Fibroblast of lung (primary cell): Measurements from ENCODE around the gene GNAT3. TPM values are rescaled to one million over a fixed set of nuclear protein-coding genes. Genes with fewer than 3 reads are reported as not detected.

ENCODE experiments used
- DNase-seq, 2 donors: peaks; one replicate each; pipeline versions ENCODE4 v3.0.0 to v3.0.0-alpha.2; 2010; ENCODE audit warnings: low read depth in 2 of 2
- H2AFZ ChIP-seq: 2 replicates; pipeline ENCODE4 v1.5.1; 2012; ENCODE audit warnings: low read length, control low read depth, inconsistent platforms
- H3K27ac ChIP-seq: 2 replicates; pipeline ENCODE4 v1.5.1; 2011; ENCODE audit warnings: low read length, control low read depth; ENCODE audit not compliant: insufficient read depth
- H3K27me3 ChIP-seq: 2 replicates; pipeline ENCODE4 v1.5.1; 2011; ENCODE audit warnings: mild to moderate bottlenecking, low read length; ENCODE audit not compliant: control insufficient read depth, insufficient read depth
- H3K36me3 ChIP-seq: 2 replicates; pipeline ENCODE4 v1.5.1; 2011; ENCODE audit warnings: low read length; ENCODE audit not compliant: control insufficient read depth, insufficient read depth
- H3K4me1 ChIP-seq: 2 replicates; pipeline ENCODE4 v1.5.1; 2011; ENCODE audit warnings: low read length; ENCODE audit not compliant: control insufficient read depth, insufficient read depth; ENCODE audit errors: extremely low read depth
- H3K4me2 ChIP-seq: 2 replicates; pipeline ENCODE4 v1.5.1; 2011; ENCODE audit warnings: low read length, control low read depth; ENCODE audit not compliant: insufficient read depth; ENCODE audit errors: extremely low read depth
- H3K4me3 ChIP-seq, 4 experiments: fragments of 200-600 bp in 1 of 4; sonication (generic) in 1 of 4; replicated peaks in 1 of 4; 2 replicates each; pipeline ENCODE4 v1.5.1; 2011 to 2016; ENCODE audit warnings: low read length in 4 of 4, low read depth in 3 of 4, mild to moderate bottlenecking in 3 of 4, control low read depth in 2 of 4, inconsistent platforms in 1 of 4, mixed read lengths in 1 of 4; ENCODE audit not compliant: insufficient read depth in 1 of 4; ENCODE audit errors: control extremely low read depth in 1 of 4
- H3K79me2 ChIP-seq: 2 replicates; pipeline ENCODE4 v1.5.1; 2012; ENCODE audit warnings: mild to moderate bottlenecking, low read length, inconsistent platforms; ENCODE audit not compliant: control insufficient read depth, insufficient read depth
- H3K9ac ChIP-seq: 2 replicates; pipeline ENCODE4 v1.5.1; 2011; ENCODE audit warnings: mild to moderate bottlenecking, low read length, control low read depth; ENCODE audit not compliant: insufficient read depth
- H3K9me3 ChIP-seq: 2 replicates; pipeline ENCODE4 v1.5.1; 2012; ENCODE audit warnings: low read depth, low read length; ENCODE audit not compliant: control insufficient read depth, insufficient read depth
- H4K20me1 ChIP-seq: 2 replicates; pipeline ENCODE4 v1.5.1; 2011; ENCODE audit warnings: low read length; ENCODE audit not compliant: control insufficient read depth, insufficient read depth; ENCODE audit errors: extremely low read depth
- CTCF ChIP-seq, 2 donors: IDR thresholded peaks in 1 of 2; conservative IDR thresholded peaks in 1 of 2; 1 replicate in 1 of 2; 2 replicates in 1 of 2; pipeline ENCODE4 v1.5.1; 2011 to 2012; ENCODE audit warnings: low read length in 2 of 2, control low read depth in 1 of 2, inconsistent platforms in 1 of 2, low read depth in 1 of 2, mild to moderate bottlenecking in 1 of 2
- EZH2 ChIP-seq: IDR thresholded peaks from 2 replicates; pipeline ENCODE4 v1.5.1; 2012; ENCODE audit warnings: low read length, control low read depth, mild to moderate bottlenecking; ENCODE audit errors: missing control alignments
- polyA plus RNA-seq, 2 donors: library from polyadenylated mRNA; depleted of rRNA in 1 of 2; stranded (reverse) in 1 of 2; unstranded in 1 of 2; fragments of >200 nt; gene quantifications; 2 replicates each; pipeline ENCODE4 v1.2.1, GENCODE V29; 2011 to 2012; ENCODE audit warnings: missing spikeins in 1 of 2
- total RNA-seq: library from RNA; depleted of rRNA; stranded (reverse); fragments of >200 nt; gene quantifications from 2 replicates; pipeline ENCODE4 v1.2.1, GENCODE V29; 2014

GNAT3 gene
- total and polyA plus RNA-seq, 2 donors (not counting 1 experiment from before 2014, with no cell fraction given): not detected

- no peak overlapping the region for H3K4me2 ChIP-seq
- H3K4me1 ChIP-seq: no peaks in the 10 kb centered on the region
- H4K20me1 ChIP-seq: no peaks in the 10 kb centered on the region
- H2AFZ ChIP-seq: no peak overlapping the region
- H3K4me3 ChIP-seq: no peak overlapping the region
- no peaks in the 10 kb centered on the region for H3K27me3 ChIP-seq
- DNase-seq: no peak
- TF ChIP-seq CTCF (conservative IDR thresholded peaks at IDR 0.05 in 1 of 2, IDR thresholded peaks at IDR 0.05 in 1 of 2; ENCODE audit: low read depth in 1 of 2, low read length in 2 of 2): no peak
- no peak overlapping the region for H3K27ac ChIP-seq
- no peaks in the 10 kb centered on the region for H3K36me3 ChIP-seq
- H3K9me3 ChIP-seq: no peaks in the 10 kb centered on the region
- no peaks in the 10 kb centered on the region for H3K79me2 ChIP-seq
- no peak overlapping the region for H3K9ac ChIP-seq
These were observed 51.0 kb downstream of the GNAT3 start for GRCh38 chr7:80460857-80461256.

GRCh38 chr7:80459776-80460510 lies 51.9 kb downstream of the GNAT3 start:
- no peaks in the 10 kb centered on the region for H3K36me3 ChIP-seq
- no peaks in the 10 kb centered on the region for H3K9me3 ChIP-seq
- no peaks in the 10 kb centered on the region for H3K27me3 ChIP-seq
- TF ChIP-seq EZH2 (no peak), CTCF (conservative IDR thresholded peaks at IDR 0.05 in 1 of 2, IDR thresholded peaks at IDR 0.05 in 1 of 2; ENCODE audit: low read depth in 1 of 2, low read length in 2 of 2) (no peak)
- H3K4me2 ChIP-seq: no peak overlapping the region
- no peak overlapping the region for H3K4me3 ChIP-seq
- no peak overlapping the region for H2AFZ ChIP-seq
- no peak overlapping the region for H3K27ac ChIP-seq
- no peaks in the 10 kb centered on the region for H3K4me1 ChIP-seq
- no peaks in the 10 kb centered on the region for H3K79me2 ChIP-seq
- no peak for DNase-seq
- H4K20me1 ChIP-seq: no peaks in the 10 kb centered on the region
- H3K9ac ChIP-seq: no peak overlapping the region

- Histone ChIP-seq H3K4me2 (peak overlapping the region; percentile 4), H2AFZ (peak overlapping the region; percentile 55)
These were observed 52.8 kb downstream of the GNAT3 start for GRCh38 chr7:80458822-80459725.

More at GRCh38 chr7:80458822-80459725, 52.8 kb downstream of the GNAT3 start:
- Histone ChIP-seq H3K79me2 (no peaks in the 10 kb centered on the region), H3K4me3 (no peak overlapping the region), H3K27ac (no peak overlapping the region), H3K36me3 (no peaks in the 10 kb centered on the region), H3K9ac (no peak overlapping the region), H3K9me3 (no peaks in the 10 kb centered on the region), H3K4me1 (no peaks in the 10 kb centered on the region), H3K27me3 (no peaks in the 10 kb centered on the region), H4K20me1 (no peaks in the 10 kb centered on the region)
- DNase-seq: no peak
- TF ChIP-seq CTCF (conservative IDR thresholded peaks at IDR 0.05 in 1 of 2, IDR thresholded peaks at IDR 0.05 in 1 of 2; ENCODE audit: low read depth in 1 of 2, low read length in 2 of 2) (no peak), EZH2 (no peak)
